GM19455 (cell line): ENCODE data around the gene NSF.
"Not testable (repeated sequence)": the region's sequence is repeated elsewhere in the genome, so short reads cannot be mapped to it uniquely, and the experiment has no call there.

ENCODE experiments used
- ATAC-seq: cut with Tn5 transposase; IDR thresholded peaks from one replicate; pipeline ENCODE4 v1.9.1; 2021; ENCODE audit not compliant: unreplicated experiment

NSF gene

GRCh38 chr17:46628753-46629436 is 38.4 kb downstream of the NSF start:
- ATAC-seq = not testable (repeated sequence)

GRCh38 chr17:46632146-46632545 is 41.7 kb downstream of the NSF start:
- ATAC-seq = not testable (repeated sequence)

GRCh38 chr17:46634844-46635243 is 44.4 kb downstream of the NSF start:
- ATAC-seq = not testable (repeated sequence)

GRCh38 chr17:46641861-46642656 is 51.6 kb downstream of the NSF start:
- ATAC-seq = not testable (repeated sequence)

- ATAC-seq = not testable (repeated sequence)
These were observed 56.8 kb downstream of the NSF start for GRCh38 chr17:46647251-46647650.

GRCh38 chr17:46647688-46648278 is 57.3 kb downstream of the NSF start:
- ATAC-seq = not testable (repeated sequence)

GRCh38 chr17:46649246-46649645 is 58.8 kb downstream of the NSF start:
- ATAC-seq = not testable (repeated sequence)

- not testable (repeated sequence) for ATAC-seq
These were observed 61.7 kb downstream of the NSF start for GRCh38 chr17:46652024-46652643.

- ATAC-seq = not testable (repeated sequence)
These were observed 67.8 kb downstream of the NSF start for GRCh38 chr17:46658235-46658634.

- ATAC-seq = not testable (repeated sequence)
These were observed 69.2 kb downstream of the NSF start for GRCh38 chr17:46659702-46660101.

GRCh38 chr17:46663123-46663522 is 72.7 kb downstream of the NSF start:
- ATAC-seq = not testable (repeated sequence)

- not testable (repeated sequence) for ATAC-seq
These were observed 73.1 kb downstream of the NSF start for GRCh38 chr17:46663552-46663951.

GRCh38 chr17:46665969-46666368 is 75.5 kb downstream of the NSF start:
- not testable (repeated sequence) for ATAC-seq

GRCh38 chr17:46670789-46671188 is 80.3 kb downstream of the NSF start:
- ATAC-seq = not testable (repeated sequence)

GRCh38 chr17:46672777-46673176 is 82.3 kb downstream of the NSF start:
- not testable (repeated sequence) for ATAC-seq

GRCh38 chr17:46677819-46678218 is 87.3 kb downstream of the NSF start:
- not testable (repeated sequence) for ATAC-seq

- not testable (repeated sequence) for ATAC-seq
These were observed 93.2 kb downstream of the NSF start for GRCh38 chr17:46683653-46684052.

- not testable (repeated sequence) for ATAC-seq
These were observed 94.8 kb downstream of the NSF start for GRCh38 chr17:46685284-46685683.

- ATAC-seq = not testable (repeated sequence)
These were observed 101.7 kb downstream of the NSF start for GRCh38 chr17:46692196-46692595.

GRCh38 chr17:46693283-46693682 is 102.8 kb downstream of the NSF start:
- ATAC-seq = not testable (repeated sequence)

- ATAC-seq = not testable (repeated sequence)
These were observed 106.1 kb downstream of the NSF start for GRCh38 chr17:46696522-46696921.
